ENCODE results near the gene MT2A. TPM values are rescaled to one million over a fixed set of nuclear protein-coding genes. Genes with fewer than 3 reads are reported as not detected.

MT2A gene
- total and polyA plus RNA-seq, 2 of the 13 experiments (the other 11 are each of a cell fraction or from before 2014, with no cell fraction given): 135 to 371 TPM

- 0 out of 2 replicates have a peak, but pooled peaks have one; percentile 3 for TF ChIP-seq JDP2 (CRISPR knock-in tag; IDR thresholded peaks at IDR 0.05; ENCODE audit: borderline replicate concordance)
- no peak for TF ChIP-seq RARG (CRISPR knock-in tag; IDR thresholded peaks at IDR 0.05; ENCODE audit: low read depth)
- TF ChIP-seq KDM3A (CRISPR knock-in tag; IDR thresholded peaks at IDR 0.05; ENCODE audit: low read depth): no peak
- TF ChIP-seq CHCHD3 (CRISPR knock-in tag; IDR thresholded peaks at IDR 0.05): 0 out of 2 replicates have a peak, but pooled peaks have one; percentile 74
- no peak for TF ChIP-seq ZKSCAN1 (IDR thresholded peaks at IDR 0.05; ENCODE audit: low read length)
- TF ChIP-seq DPF2 (CRISPR knock-in tag; IDR thresholded peaks at IDR 0.05; ENCODE audit: borderline replicate concordance, low read depth): no peak; the same call in 1 of the 2 replicates
- TF ChIP-seq ARNTL (CRISPR knock-in tag; IDR thresholded peaks at IDR 0.05): no peak; the same call in 1 of the 2 replicates
- no peak for TF ChIP-seq CBX2 (IDR thresholded peaks at IDR 0.05; ENCODE audit: low read depth, low read length)
- no peak; the same call in 1 of the 2 replicates for TF ChIP-seq CBX2 (CRISPR knock-in tag; IDR thresholded peaks at IDR 0.05; ENCODE audit: low read depth)
- TF ChIP-seq ZNF766 (CRISPR knock-in tag; IDR thresholded peaks at IDR 0.05; ENCODE audit: borderline replicate concordance): 0 out of 2 replicates have a peak, but pooled peaks have one; percentile 22
- no peak for TF ChIP-seq PTBP1 (IDR thresholded peaks at IDR 0.05; ENCODE audit: low read depth, low read length, poor library complexity, severe bottlenecking)
- no peak; the same call in 1 of the 2 replicates for TF ChIP-seq DR1 (CRISPR knock-in tag; IDR thresholded peaks at IDR 0.05)
- TF ChIP-seq, protein P1, sequence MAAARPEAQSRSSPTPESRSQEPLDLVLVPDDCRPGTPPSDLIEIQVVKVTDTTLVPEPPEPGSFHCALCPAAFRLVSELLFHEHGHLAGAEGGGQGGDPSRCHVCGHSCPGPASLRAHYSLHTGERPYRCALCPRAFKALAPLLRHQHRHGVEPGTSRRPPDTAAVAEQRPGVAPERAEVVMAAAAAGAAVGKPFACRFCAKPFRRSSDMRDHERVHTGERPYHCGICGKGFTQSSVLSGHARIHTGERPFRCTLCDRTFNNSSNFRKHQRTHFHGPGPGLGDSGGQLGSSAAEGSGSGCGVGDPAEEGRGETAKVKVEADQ (CRISPR knock-in tag; IDR thresholded peaks at IDR 0.05; ENCODE audit: borderline replicate concordance): no peak
- TF ChIP-seq, protein P2, sequence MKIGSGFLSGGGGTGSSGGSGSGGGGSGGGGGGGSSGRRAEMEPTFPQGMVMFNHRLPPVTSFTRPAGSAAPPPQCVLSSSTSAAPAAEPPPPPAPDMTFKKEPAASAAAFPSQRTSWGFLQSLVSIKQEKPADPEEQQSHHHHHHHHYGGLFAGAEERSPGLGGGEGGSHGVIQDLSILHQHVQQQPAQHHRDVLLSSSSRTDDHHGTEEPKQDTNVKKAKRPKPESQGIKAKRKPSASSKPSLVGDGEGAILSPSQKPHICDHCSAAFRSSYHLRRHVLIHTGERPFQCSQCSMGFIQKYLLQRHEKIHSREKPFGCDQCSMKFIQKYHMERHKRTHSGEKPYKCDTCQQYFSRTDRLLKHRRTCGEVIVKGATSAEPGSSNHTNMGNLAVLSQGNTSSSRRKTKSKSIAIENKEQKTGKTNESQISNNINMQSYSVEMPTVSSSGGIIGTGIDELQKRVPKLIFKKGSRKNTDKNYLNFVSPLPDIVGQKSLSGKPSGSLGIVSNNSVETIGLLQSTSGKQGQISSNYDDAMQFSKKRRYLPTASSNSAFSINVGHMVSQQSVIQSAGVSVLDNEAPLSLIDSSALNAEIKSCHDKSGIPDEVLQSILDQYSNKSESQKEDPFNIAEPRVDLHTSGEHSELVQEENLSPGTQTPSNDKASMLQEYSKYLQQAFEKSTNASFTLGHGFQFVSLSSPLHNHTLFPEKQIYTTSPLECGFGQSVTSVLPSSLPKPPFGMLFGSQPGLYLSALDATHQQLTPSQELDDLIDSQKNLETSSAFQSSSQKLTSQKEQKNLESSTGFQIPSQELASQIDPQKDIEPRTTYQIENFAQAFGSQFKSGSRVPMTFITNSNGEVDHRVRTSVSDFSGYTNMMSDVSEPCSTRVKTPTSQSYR (CRISPR knock-in tag; IDR thresholded peaks at IDR 0.05; ENCODE audit: borderline replicate concordance): peak; percentile 51; the same call in 1 of the 2 replicates
- no peak for TF ChIP-seq ZBTB46 (CRISPR knock-in tag; IDR thresholded peaks at IDR 0.05; ENCODE audit: borderline replicate concordance)
- TF ChIP-seq MATR3 (CRISPR knock-in tag; IDR thresholded peaks at IDR 0.05): no peak
- no peak for TF ChIP-seq ZNF530 (CRISPR knock-in tag; IDR thresholded peaks at IDR 0.05; ENCODE audit: low read depth)
- peak; percentile 86; the same call in 1 of the 2 replicates for TF ChIP-seq THAP9 (CRISPR knock-in tag; IDR thresholded peaks at IDR 0.05; ENCODE audit: borderline replicate concordance)
- no peak; the same call in 1 of the 2 replicates for TF ChIP-seq MIXL1 (CRISPR knock-in tag; IDR thresholded peaks at IDR 0.05)
- TF ChIP-seq PLRG1 (conservative IDR thresholded peaks at IDR 0.05): no peak
- TF ChIP-seq NR2F2 (IDR thresholded peaks at IDR 0.05; ENCODE audit: borderline replicate concordance, low read depth): peak; percentile 73; the same call in 1 of the 2 replicates
Observed at GRCh38 chr16:56607109-56607618, 1.2 kb upstream of the MT2A start (continued).
